ENCODE measurements around the gene KDM5D. TPM values are rescaled to one million over a fixed set of nuclear protein-coding genes. Genes with fewer than 3 reads are reported as not detected.

KDM5D gene
- total RNA-seq, 1 experiment from 2014 or later: 31.0 TPM

GRCh38 chrY:19680821-19681220 is 63.7 kb downstream of the KDM5D start:
- no peaks in the 10 kb centered on the region for H3K4me1 Mint-ChIP-seq
- CTCF ChIA-PET: no interaction called here
- POLR2A ChIA-PET: no interaction called here

More at GRCh38 chrY:19680821-19681220, 63.7 kb downstream of the KDM5D start:
- TF ChIP-seq ZMAT4 (CRISPR knock-in tag; IDR thresholded peaks at IDR 0.05): no peak
- no peak for TF ChIP-seq SP1 (CRISPR knock-in tag; conservative IDR thresholded peaks at IDR 0.05)
- Mint-ChIP-seq H3K27me3 (ENCODE audit: low read depth) (peaks cover 2% of the 10 kb centered on the region; the same call in 1 of the 2 replicates), H3K9me3 (peaks cover 23% of the 10 kb centered on the region), H3K4me3 (no peak overlapping the region), H3K27ac (no peak overlapping the region), H3K36me3 (peaks cover 2% of the 10 kb centered on the region; the same call in 1 of the 2 replicates)
- no peak for DNase-seq (ENCODE audit: low spot score)
- ATAC-seq: no peak

Data from WTC11 (cell line).